Measurements from ENCODE around the gene CAMK2A. TPM values are rescaled to one million over a fixed set of nuclear protein-coding genes. Genes with fewer than 3 reads are reported as not detected.

Gene CAMK2A
- total RNA-seq = 1 to 10 TPM in 1 of 3 donors, under 1 TPM in 2; 0.46 to 3.0 (median 0.93) TPM
- long read RNA-seq, donor 1, partial matches to known transcripts = 1 of 1 reads
- long read RNA-seq, donor 1, other reads (novel, unspliced or antisense) = 0 of 1 reads
- long read RNA-seq, donor 2 = 0 reads

DNA sequence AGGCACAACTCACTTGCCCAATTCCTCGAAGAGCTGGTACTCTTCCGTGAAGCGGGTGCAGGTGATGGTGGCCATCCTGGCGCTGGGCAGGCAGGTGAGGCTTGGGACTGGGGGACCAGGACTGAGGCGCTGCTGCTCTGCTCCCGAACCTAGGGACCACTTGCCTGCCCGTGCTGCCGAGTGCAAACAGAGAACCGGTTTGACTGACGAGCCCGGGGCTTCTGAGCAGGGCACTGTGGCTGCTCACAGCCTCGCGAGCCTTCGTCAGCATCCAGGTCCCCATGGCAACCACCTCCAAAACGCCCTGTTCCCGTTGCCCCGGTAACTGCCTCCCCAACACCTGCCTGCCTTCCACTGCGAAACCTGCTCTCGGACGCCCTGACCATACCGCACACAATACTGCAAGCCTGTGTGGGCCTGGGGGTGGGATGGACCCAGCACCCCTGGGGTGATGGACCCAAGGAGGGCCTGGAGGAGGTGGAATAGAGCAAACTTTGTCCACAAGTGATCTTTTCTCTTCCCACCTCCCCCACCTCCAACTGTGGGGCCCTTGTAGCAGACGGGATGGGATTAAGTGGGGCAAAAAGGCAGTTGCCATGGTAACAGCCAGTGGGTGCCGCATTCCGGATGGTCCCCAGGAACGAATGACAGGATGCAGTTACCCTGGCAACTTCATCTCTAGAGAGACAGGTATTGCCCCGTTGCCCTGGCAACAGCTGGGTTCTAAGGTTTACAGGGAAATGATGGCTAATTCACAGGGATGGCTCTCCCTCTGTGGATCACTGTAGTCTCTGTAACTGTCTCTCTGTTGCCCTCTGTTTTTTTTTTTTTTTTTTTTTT is at the start of gene CAMK2A:
TSS of gene CAMK2A (minus strand) at position 223 of the 840 bp plus-strand sequence. CDS start at position 75, 148 bp downstream.
- no peaks in the 10 kb centered on the region for H3K9me3 ChIP-seq
- no peak within 1 kb of the TSS for H3K4me3 ChIP-seq
- no peaks in the 10 kb centered on the region for H3K36me3 ChIP-seq (ENCODE audit: low read depth)
- intact Hi-C loops (cut with DNase I, micrococcal nuclease) = no loop called here
- TF ChIP-seq, protein P1, sequence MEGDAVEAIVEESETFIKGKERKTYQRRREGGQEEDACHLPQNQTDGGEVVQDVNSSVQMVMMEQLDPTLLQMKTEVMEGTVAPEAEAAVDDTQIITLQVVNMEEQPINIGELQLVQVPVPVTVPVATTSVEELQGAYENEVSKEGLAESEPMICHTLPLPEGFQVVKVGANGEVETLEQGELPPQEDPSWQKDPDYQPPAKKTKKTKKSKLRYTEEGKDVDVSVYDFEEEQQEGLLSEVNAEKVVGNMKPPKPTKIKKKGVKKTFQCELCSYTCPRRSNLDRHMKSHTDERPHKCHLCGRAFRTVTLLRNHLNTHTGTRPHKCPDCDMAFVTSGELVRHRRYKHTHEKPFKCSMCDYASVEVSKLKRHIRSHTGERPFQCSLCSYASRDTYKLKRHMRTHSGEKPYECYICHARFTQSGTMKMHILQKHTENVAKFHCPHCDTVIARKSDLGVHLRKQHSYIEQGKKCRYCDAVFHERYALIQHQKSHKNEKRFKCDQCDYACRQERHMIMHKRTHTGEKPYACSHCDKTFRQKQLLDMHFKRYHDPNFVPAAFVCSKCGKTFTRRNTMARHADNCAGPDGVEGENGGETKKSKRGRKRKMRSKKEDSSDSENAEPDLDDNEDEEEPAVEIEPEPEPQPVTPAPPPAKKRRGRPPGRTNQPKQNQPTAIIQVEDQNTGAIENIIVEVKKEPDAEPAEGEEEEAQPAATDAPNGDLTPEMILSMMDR (IDR thresholded peaks at IDR 0.05) = no peak
- ATAC-seq (no peak), DNase-seq (no peak)
- H3K4me1 ChIP-seq (ENCODE audit: low read depth) = no peaks in the 10 kb centered on the region

DNA sequence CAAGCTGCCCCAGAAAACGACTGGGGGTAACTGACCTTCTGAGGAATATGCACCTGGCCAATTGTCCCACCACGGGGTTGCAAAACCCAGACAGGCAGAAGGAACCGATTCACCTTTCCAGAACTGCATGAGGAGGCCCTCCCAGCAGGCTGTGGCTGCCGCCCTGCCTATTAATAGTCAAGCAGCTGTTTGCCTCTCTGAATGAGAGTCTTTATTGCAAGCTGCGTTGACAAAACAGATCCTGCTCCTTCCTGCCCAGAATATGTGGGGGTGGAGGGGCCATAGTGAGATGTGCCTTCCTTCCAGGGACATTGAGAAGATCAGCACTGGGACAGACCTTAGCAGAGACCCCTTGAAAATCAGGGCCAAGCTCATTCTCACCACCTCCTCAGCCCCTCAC is 49.6 kb upstream of the CAMK2A start:
- H3K4me1 ChIP-seq (ENCODE audit: low read depth) = no peaks in the 10 kb centered on the region
- intact Hi-C loops (cut with DNase I, micrococcal nuclease) = no loop called here
- ATAC-seq = peak; percentile 41
- no peaks in the 10 kb centered on the region for H3K36me3 ChIP-seq (ENCODE audit: low read depth)
- H3K4me3 ChIP-seq = no peak overlapping the region
- H3K9me3 ChIP-seq = no peaks in the 10 kb centered on the region
- DNase-seq = no peak
- TF ChIP-seq, protein P1 (IDR thresholded peaks at IDR 0.05) = no peak

DNA sequence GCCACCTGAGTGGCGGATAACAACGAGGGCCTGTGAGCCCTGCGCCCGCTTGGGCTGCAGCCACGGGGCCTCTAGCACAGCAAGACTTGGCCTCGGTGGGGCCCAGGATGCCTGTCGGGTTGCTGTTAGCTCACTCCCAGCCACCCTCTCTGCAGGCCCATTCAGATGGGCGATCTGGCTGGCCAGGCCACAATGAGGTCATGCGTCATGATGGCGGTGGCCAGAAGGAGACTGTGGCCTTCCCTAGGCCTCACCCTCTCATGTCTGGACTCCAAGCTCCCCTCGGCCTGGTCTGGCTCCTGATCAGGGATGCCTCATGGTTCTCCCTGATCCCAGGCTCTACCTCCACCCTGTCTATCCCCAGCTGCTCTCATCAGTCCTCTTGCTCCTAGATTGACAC is 49.0 kb upstream of the CAMK2A start:
- intact Hi-C loops (cut with DNase I, micrococcal nuclease) = no loop called here
- no peak for ATAC-seq
- TF ChIP-seq, protein P1 (IDR thresholded peaks at IDR 0.05) = no peak

DNA sequence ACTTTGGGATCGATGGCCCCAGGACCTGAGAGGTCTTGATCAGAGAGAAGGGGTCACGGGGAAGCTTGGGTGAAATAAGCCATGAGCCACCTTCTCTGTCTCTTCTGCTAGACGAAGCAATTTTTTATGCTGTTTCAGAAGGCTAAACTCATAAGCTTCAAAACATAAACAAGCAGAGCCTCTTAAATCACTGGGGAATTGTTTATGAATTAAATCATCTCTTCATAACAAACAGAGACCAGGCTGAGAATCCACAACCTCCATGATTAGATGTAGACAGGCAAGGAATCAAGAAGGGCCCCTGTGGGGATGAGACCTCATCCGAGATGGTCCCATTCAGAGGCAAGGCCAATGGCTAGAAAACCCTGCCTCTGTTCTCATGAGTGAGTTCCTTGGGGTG is 46.2 kb upstream of the CAMK2A start:
- no peaks in the 10 kb centered on the region for H3K36me3 ChIP-seq (ENCODE audit: low read depth)
- DNase-seq (no peak), ATAC-seq (no peak)
- intact Hi-C loops (cut with DNase I, micrococcal nuclease) = no loop called here
- H3K4me1 ChIP-seq (ENCODE audit: low read depth) = no peaks in the 10 kb centered on the region
- TF ChIP-seq, protein P1 (IDR thresholded peaks at IDR 0.05) = no peak
- no peak overlapping the region for H3K4me3 ChIP-seq
- H3K9me3 ChIP-seq = no peaks in the 10 kb centered on the region

More for the DNA sequence above, 49.0 kb upstream of the CAMK2A start:
- no peaks in the 10 kb centered on the region for H3K36me3 ChIP-seq (ENCODE audit: low read depth)
- no peaks in the 10 kb centered on the region for H3K9me3 ChIP-seq
- no peaks in the 10 kb centered on the region for H3K4me1 ChIP-seq (ENCODE audit: low read depth)
- DNase-seq = no peak
- H3K4me3 ChIP-seq = no peak overlapping the region

DNA sequence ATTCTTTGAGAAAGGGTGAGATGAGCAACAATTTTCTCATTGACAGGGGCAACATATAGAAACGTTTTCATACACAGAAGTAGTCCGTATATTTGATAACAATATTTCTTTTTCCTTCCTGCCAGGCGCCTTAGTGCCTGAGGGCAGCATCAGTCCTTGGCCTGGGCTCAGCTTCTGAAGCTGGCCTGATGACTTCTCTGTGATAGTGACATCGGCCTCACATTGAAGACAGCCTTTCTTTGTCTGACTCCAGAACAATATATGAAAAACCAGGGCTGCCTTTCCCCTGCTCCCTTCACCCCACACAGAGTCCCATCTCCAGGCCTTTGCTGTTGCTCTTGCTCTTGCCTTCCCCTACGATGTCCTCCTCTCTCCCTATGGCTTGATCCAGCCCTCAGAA is 43.8 kb upstream of the CAMK2A start:
- H3K9me3 ChIP-seq = no peaks in the 10 kb centered on the region
- H3K4me3 ChIP-seq = no peak overlapping the region
- H3K4me1 ChIP-seq (ENCODE audit: low read depth) = no peaks in the 10 kb centered on the region
- DNase-seq = no peak
- H3K36me3 ChIP-seq (ENCODE audit: low read depth) = no peaks in the 10 kb centered on the region
- intact Hi-C loops (cut with DNase I, micrococcal nuclease) = no loop called here
- TF ChIP-seq, protein P1 (IDR thresholded peaks at IDR 0.05) = no peak
- ATAC-seq = no peak
